GM12864 (cell line): Measurements from ENCODE around the gene KHDRBS2.

Experiments
- DNase-seq: peaks from one replicate; pipeline ENCODE4 v3.0.0-alpha.2; 2011; ENCODE audit warnings: low read depth
- H3K4me3 ChIP-seq: 2 replicates; pipeline ENCODE4 v1.5.1; 2011; ENCODE audit warnings: mild to moderate bottlenecking, low read depth, low read length, control low read depth
- TF ChIP-seq, protein P1 (sequence below): IDR thresholded peaks from 2 replicates; pipeline ENCODE4 v1.5.1; 2011; ENCODE audit warnings: low read depth, mild to moderate bottlenecking, moderate library complexity, low read length, control low read depth, inconsistent platforms; ENCODE audit errors: missing control alignments

Gene KHDRBS2

DNA sequence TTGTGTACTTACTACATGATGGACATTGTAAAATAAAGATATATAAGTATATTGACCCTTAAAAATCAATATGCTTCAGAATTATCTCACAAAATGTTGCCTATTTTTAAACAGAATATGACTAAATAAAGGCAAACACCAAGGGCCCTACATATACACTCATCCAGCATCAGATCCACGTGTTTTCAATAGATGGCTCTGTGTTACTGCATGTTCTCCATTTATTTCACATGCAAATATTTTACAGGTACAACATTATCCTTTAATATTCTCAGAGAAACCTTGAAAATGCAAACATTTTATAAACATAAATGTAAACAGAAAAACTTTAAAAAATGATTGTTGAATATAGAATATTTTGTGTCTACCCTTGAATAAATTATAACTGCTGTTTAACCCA is 2.9 kb upstream of the KHDRBS2 start:
- H3K4me3 ChIP-seq, result no peak overlapping the region
- no peak for DNase-seq
- TF ChIP-seq, protein P1, sequence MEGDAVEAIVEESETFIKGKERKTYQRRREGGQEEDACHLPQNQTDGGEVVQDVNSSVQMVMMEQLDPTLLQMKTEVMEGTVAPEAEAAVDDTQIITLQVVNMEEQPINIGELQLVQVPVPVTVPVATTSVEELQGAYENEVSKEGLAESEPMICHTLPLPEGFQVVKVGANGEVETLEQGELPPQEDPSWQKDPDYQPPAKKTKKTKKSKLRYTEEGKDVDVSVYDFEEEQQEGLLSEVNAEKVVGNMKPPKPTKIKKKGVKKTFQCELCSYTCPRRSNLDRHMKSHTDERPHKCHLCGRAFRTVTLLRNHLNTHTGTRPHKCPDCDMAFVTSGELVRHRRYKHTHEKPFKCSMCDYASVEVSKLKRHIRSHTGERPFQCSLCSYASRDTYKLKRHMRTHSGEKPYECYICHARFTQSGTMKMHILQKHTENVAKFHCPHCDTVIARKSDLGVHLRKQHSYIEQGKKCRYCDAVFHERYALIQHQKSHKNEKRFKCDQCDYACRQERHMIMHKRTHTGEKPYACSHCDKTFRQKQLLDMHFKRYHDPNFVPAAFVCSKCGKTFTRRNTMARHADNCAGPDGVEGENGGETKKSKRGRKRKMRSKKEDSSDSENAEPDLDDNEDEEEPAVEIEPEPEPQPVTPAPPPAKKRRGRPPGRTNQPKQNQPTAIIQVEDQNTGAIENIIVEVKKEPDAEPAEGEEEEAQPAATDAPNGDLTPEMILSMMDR, result no peak

DNA sequence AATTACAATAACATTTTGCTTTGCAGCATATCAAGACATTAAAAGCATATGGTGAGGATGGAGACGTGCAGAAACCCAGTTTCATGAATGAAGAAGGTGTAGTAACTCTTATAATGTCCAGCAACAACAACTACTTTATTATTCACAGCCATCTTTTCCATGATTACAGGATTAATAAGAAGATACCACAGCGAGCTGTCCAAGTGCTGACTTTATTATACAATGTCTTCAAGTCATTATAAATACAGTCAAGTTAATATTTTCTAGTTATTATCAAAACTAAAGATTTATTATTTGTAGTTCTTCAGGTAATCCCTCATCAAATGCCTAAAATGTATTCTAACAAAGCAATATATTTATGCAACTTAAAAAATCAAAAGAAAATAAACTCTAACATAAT is 2.5 kb upstream of the KHDRBS2 start:
- TF ChIP-seq, protein P1, result no peak
- DNase-seq, result no peak
- H3K4me3 ChIP-seq, result no peak overlapping the region

DNA sequence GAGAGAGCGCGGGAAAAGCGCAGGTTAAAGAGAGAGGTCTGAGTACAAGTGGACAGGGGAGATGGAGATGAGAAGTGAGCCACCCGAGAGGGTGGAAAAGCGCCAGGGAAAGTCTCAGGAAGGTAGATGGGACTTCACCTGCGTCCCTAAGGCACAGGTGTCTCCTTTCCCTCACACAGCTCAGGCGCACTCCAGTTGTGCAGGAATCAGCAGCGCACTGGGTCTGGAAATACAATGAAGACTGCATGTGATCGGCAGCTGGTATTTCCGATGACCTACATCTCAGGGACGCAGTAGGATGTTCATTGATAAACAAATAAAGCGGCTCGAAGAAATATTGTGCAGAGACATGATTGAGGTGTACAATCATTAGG is 432 bp upstream of the KHDRBS2 start:
- H3K4me3 ChIP-seq, result peak overlapping the region; percentile 61
- no peak for DNase-seq
- TF ChIP-seq, protein P1, result no peak

DNA sequence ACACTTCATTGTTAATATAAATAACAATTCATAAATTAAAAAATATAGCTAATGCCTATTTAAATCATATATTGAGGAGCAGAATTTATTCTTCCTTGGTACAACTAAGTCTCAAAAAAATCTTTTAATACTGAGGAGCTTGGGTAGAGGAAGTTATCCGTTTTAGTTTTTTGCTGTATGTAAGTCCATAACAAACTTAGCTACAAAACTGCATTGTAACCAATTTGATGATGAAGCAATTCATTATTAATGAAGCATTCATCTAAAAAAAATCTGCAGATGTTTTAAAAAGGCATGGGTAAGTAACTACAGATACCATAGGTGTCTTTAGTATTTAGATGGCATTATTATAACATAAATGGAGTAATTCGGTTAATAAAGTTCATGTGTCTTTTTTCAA is 1.3 kb downstream of the KHDRBS2 start:
- TF ChIP-seq, protein P1, result no peak
- no peak for DNase-seq
- H3K4me3 ChIP-seq, result no peak overlapping the region

DNA sequence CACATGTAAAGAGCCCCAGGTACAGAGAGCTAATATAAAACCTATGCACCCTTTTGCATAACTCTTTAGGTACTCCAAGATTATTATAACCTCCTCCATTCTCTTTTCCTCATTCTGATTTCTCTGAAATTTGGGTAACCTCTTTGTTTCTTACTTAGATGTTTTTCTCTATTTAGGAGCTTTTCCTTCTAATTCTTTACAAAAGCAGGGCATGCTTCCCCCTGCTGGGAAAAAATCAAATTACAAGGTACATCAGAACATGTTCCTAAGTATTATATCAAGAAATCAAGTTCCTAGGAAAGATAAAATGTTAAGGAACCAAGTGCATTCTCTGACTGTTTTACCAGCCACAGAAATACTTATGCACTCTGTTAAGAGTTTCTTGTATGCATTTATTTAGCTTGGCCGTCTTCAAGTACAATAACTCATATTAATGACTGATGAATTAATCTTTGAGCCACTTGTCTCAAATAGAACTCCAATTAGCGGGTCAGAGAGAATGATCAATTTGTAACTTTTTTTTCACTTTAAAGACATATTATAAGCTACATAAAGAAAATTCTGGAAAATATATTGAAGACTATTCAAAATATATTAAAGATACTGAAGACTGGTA is 2.1 kb downstream of the KHDRBS2 start:
- DNase-seq, result no peak
- H3K4me3 ChIP-seq, result no peak overlapping the region
- TF ChIP-seq, protein P1, result peak; percentile 46

DNA sequence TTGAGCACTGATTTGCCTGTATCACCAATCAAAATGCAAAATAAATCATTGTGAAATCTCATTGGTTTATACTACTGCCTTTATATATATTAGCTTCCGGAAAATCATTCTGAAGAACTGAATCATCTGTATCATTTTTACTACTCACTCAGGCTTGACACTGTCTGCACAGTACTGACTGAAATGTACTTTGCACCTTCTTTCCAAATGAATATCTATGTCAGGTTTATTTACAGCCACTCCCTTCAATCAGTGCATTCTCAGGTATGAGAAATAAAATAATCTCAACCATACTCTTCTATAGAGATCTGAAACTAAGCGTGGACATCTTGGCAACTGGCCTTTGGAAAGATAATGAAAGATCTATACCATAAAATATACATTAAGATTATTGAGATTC is 2.7 kb downstream of the KHDRBS2 start:
- TF ChIP-seq, protein P1, result no peak
- H3K4me3 ChIP-seq, result no peak overlapping the region
- DNase-seq, result no peak

DNA sequence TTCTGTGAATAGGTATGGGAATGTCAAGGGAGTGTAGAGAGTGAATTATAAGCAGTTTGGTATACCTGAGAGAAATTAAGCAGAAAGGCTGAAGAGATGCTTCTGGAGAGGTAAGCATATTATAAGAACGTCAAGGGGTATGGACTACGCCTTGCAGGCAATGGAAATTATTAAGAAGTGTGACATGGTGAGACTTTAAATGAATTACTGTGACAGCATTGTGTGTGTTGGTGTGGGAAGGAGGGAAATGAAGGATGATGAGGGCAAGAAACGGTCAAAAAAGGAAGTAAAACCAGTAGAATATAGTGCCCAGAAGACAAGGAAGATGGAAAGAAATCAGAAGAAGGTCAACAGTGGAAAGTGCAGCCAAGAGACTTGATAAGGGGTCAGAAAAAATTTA is 5.9 kb downstream of the KHDRBS2 start:
- no peak overlapping the region for H3K4me3 ChIP-seq
- DNase-seq, result no peak
- TF ChIP-seq, protein P1, result no peak
